GM23338 (cell line): ENCODE measurements around the gene CTNNBIP1. TPM values are rescaled to one million over a fixed set of nuclear protein-coding genes. Genes with fewer than 3 reads are reported as not detected.

Source experiments
- ATAC-seq: fragments of 200-7000 bp; cut with Tn5 transposase; 3 replicates; pipeline ENCODE4 v1.9.1; 2020
- DNase-seq: peaks from one replicate; pipeline ENCODE4 v3.0.0-alpha.2; 2015; ENCODE audit warnings: low spot score
- H2AFZ ChIP-seq: fragments of 200-600 bp; sonication (generic); 2 replicates; pipeline ENCODE4 v1.8.0; 2016; ENCODE audit warnings: antibody characterized with exemption, mild to moderate bottlenecking, moderate library complexity
- H3F3A ChIP-seq: fragments of 200-600 bp; sonication (generic); replicated peaks from 2 replicates; pipeline ENCODE4 v1.8.0; 2017; ENCODE audit warnings: antibody characterized with exemption, mixed run types, low read depth
- H3K27ac ChIP-seq: fragments of 200-600 bp; sonication (generic); 2 replicates; pipeline ENCODE4 v1.6.1; 2016; ENCODE audit warnings: low read depth
- H3K27me3 ChIP-seq: fragments of 200-600 bp; sonication (generic); 2 replicates; pipeline ENCODE4 v1.8.0; 2016; ENCODE audit warnings: mild to moderate bottlenecking, mixed run types, moderate library complexity; ENCODE audit not compliant: insufficient read depth
- H3K36me3 ChIP-seq: fragments of 200-600 bp; sonication (generic); 2 replicates; pipeline ENCODE4 v1.8.0; 2016; ENCODE audit warnings: mild to moderate bottlenecking; ENCODE audit not compliant: insufficient read depth
- H3K4me1 ChIP-seq: fragments of 200-600 bp; sonication (generic); 2 replicates; pipeline ENCODE4 v1.8.0; 2016; ENCODE audit warnings: mild to moderate bottlenecking, moderate library complexity; ENCODE audit not compliant: insufficient read depth
- H3K4me2 ChIP-seq: fragments of 200-600 bp; sonication (generic); 2 replicates; pipeline ENCODE4 v1.7.1; 2017; ENCODE audit warnings: mixed run types
- H3K4me3 ChIP-seq: fragments of 200-600 bp; sonication (generic); 2 replicates; pipeline ENCODE4 v1.6.1; 2016; ENCODE audit warnings: mixed run types
- H3K79me2 ChIP-seq: fragments of 200-600 bp; sonication (generic); replicated peaks from 2 replicates; pipeline ENCODE4 v1.8.0; 2017; ENCODE audit warnings: mild to moderate bottlenecking; ENCODE audit not compliant: insufficient read depth
- H3K9me2 ChIP-seq: fragments of 200-600 bp; sonication (generic); 2 replicates; pipeline ENCODE4 v1.8.0; 2017; ENCODE audit not compliant: insufficient read depth
- H4K20me1 ChIP-seq: fragments of 200-600 bp; sonication (generic); replicated peaks from 2 replicates; pipeline ENCODE4 v1.8.0; 2017; ENCODE audit warnings: mild to moderate bottlenecking; ENCODE audit not compliant: insufficient read depth
- H3K27ac Mint-ChIP-seq: 2 replicates; pipeline ENCODE4 v1.8.0; 2020; ENCODE audit warnings: inconsistent platforms, mild to moderate bottlenecking, moderate library complexity, mixed read lengths
- H3K27me3 Mint-ChIP-seq: 3 replicates; pipeline ENCODE4 v1.8.0; 2022; ENCODE audit warnings: low read depth, mild to moderate bottlenecking, moderate library complexity, mixed read lengths, inconsistent platforms; ENCODE audit not compliant: insufficient read depth, poor library complexity
- H3K36me3 Mint-ChIP-seq: 3 replicates; pipeline ENCODE4 v1.8.0; 2021; ENCODE audit warnings: low read depth, mild to moderate bottlenecking, inconsistent platforms, moderate library complexity, mixed read lengths
- H3K4me1 Mint-ChIP-seq: 3 replicates; pipeline ENCODE4 v1.8.0; 2020; ENCODE audit warnings: mild to moderate bottlenecking, inconsistent platforms, mixed read lengths
- H3K4me3 Mint-ChIP-seq: 3 replicates; pipeline ENCODE4 v1.8.0; 2021; ENCODE audit warnings: moderate library complexity, mild to moderate bottlenecking, inconsistent platforms, mixed read lengths
- H3K9me3 Mint-ChIP-seq: 3 replicates; pipeline ENCODE4 v1.8.0; 2020; ENCODE audit warnings: moderate library complexity, mild to moderate bottlenecking, inconsistent platforms, mixed read lengths
- CREB1 ChIP-seq: fragments of 250-450 bp; sonication (Bioruptor Pico); IDR thresholded peaks from 2 replicates; pipeline ENCODE4 v1.5.0; 2020; ENCODE audit warnings: low read depth, mild to moderate bottlenecking, moderate library complexity
- EZH2phosphoT487 ChIP-seq: fragments of 200-600 bp; sonication (generic); IDR thresholded peaks from one replicate; pipeline ENCODE4 v1.8.1; 2018; ENCODE audit warnings: antibody characterized with exemption; ENCODE audit not compliant: unreplicated experiment
- NANOG ChIP-seq: IDR thresholded peaks from 2 replicates; pipeline ENCODE4 v1.6.1; 2016; ENCODE audit warnings: antibody characterized with exemption, borderline replicate concordance
- POLR2AphosphoS5 ChIP-seq: IDR thresholded peaks from 2 replicates; pipeline ENCODE4 v1.6.1; 2016; ENCODE audit warnings: antibody characterized with exemption, low read depth
- STAT1 ChIP-seq: IDR thresholded peaks from one replicate; pipeline ENCODE4 v1.6.1; 2016; ENCODE audit warnings: antibody characterized with exemption; ENCODE audit not compliant: unreplicated experiment
- ZNF114 ChIP-seq: fragments of 250-450 bp; sonication (Bioruptor Pico); IDR thresholded peaks from 2 replicates; pipeline ENCODE4 v1.5.0; 2020; ENCODE audit warnings: mild to moderate bottlenecking, moderate library complexity
- ZNF331 ChIP-seq: fragments of 250-450 bp; sonication (Bioruptor Pico); IDR thresholded peaks from 2 replicates; pipeline ENCODE4 v1.5.0; 2020; ENCODE audit warnings: low read depth, mild to moderate bottlenecking, moderate library complexity
- polyA plus RNA-seq: library from polyadenylated mRNA; unstranded; fragments of >200 nt; fragmentation: Nextera tagmentation; extraction: Ambion mirVana; gene quantifications from 2 replicates; pipeline ENCODE4 v1.2.1, GENCODE V29; 2016
- total RNA-seq: library from RNA; depleted of rRNA; stranded (reverse); fragments of >200 nt; shearing (Covaris generic); gene quantifications from 2 replicates; pipeline ENCODE4 v1.2.3, GENCODE V29; 2014
- TF ChIP-seq, protein P1 (sequence below): fragments of 250-450 bp; sonication (Bioruptor Pico); IDR thresholded peaks from 2 replicates; pipeline ENCODE4 v1.5.0; 2020; ENCODE audit warnings: mild to moderate bottlenecking, moderate library complexity
- TF ChIP-seq, protein P2 (sequence below): IDR thresholded peaks from one replicate; pipeline ENCODE4 v1.6.1; 2018; ENCODE audit warnings: antibody characterized with exemption; ENCODE audit not compliant: unreplicated experiment
- TF ChIP-seq, protein P3 (sequence below): IDR thresholded peaks from 2 replicates; pipeline ENCODE4 v1.6.1; 2016; ENCODE audit warnings: antibody characterized with exemption

CTNNBIP1 gene
- total and polyA plus RNA-seq, 2 experiments from 2014 or later: 30.3 to 55.1 TPM

DNA sequence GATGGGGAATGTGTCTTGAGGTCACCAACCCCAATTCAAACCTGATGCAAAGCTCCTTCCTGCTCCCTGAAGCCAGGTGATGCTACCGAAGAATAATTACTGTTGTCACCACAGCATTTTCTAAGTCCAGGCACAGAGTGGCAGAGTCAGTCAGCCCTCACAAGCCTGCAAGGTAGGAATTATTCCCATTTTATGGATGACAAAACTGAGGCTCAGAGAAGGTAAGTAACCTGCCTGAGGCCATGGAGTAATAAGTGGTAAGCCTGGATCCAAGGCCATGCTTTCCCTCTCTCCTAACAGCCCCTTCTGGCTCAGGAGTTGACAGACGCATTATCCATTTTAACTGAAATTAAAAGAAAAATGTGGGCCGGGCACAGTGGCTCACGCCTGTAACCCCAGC lies 23.0 kb downstream of the CTNNBIP1 start (continued):
- TF ChIP-seq ZNF331 (CRISPR knock-in tag) (no peak), NANOG (no peak), POLR2AphosphoS5 (no peak)

DNA sequence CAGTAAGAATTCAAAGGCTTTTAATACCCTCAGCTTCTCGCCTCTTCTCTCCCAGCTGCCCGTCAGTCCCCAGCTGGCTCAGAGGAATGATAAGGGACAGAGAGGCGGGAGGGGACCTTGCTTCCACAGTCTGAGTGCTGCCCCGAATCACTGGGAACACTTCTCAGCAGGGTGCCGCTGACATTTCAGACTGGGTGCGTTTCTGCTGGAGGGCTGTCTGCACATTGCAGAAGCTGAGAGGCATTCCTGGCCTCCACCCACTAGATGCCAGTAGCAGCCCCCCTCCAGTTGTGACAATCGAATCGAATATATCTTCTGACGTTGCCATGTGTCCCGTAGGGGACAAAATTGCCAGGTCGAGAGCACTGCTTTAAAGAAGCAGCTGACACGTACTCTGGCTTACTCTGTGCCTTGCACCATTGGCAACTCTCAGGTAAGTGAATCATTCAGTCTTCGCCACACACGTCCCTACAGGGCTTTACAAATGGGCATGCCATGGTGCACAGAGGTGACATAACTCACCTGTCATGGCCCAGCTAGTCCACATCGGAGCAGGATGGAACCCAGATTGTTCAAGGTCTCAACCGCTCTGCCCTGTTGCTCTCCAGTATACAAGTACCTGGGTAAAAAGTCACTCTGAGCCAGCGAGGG lies 23.9 kb downstream of the CTNNBIP1 start:
- TF ChIP-seq, protein P1, sequence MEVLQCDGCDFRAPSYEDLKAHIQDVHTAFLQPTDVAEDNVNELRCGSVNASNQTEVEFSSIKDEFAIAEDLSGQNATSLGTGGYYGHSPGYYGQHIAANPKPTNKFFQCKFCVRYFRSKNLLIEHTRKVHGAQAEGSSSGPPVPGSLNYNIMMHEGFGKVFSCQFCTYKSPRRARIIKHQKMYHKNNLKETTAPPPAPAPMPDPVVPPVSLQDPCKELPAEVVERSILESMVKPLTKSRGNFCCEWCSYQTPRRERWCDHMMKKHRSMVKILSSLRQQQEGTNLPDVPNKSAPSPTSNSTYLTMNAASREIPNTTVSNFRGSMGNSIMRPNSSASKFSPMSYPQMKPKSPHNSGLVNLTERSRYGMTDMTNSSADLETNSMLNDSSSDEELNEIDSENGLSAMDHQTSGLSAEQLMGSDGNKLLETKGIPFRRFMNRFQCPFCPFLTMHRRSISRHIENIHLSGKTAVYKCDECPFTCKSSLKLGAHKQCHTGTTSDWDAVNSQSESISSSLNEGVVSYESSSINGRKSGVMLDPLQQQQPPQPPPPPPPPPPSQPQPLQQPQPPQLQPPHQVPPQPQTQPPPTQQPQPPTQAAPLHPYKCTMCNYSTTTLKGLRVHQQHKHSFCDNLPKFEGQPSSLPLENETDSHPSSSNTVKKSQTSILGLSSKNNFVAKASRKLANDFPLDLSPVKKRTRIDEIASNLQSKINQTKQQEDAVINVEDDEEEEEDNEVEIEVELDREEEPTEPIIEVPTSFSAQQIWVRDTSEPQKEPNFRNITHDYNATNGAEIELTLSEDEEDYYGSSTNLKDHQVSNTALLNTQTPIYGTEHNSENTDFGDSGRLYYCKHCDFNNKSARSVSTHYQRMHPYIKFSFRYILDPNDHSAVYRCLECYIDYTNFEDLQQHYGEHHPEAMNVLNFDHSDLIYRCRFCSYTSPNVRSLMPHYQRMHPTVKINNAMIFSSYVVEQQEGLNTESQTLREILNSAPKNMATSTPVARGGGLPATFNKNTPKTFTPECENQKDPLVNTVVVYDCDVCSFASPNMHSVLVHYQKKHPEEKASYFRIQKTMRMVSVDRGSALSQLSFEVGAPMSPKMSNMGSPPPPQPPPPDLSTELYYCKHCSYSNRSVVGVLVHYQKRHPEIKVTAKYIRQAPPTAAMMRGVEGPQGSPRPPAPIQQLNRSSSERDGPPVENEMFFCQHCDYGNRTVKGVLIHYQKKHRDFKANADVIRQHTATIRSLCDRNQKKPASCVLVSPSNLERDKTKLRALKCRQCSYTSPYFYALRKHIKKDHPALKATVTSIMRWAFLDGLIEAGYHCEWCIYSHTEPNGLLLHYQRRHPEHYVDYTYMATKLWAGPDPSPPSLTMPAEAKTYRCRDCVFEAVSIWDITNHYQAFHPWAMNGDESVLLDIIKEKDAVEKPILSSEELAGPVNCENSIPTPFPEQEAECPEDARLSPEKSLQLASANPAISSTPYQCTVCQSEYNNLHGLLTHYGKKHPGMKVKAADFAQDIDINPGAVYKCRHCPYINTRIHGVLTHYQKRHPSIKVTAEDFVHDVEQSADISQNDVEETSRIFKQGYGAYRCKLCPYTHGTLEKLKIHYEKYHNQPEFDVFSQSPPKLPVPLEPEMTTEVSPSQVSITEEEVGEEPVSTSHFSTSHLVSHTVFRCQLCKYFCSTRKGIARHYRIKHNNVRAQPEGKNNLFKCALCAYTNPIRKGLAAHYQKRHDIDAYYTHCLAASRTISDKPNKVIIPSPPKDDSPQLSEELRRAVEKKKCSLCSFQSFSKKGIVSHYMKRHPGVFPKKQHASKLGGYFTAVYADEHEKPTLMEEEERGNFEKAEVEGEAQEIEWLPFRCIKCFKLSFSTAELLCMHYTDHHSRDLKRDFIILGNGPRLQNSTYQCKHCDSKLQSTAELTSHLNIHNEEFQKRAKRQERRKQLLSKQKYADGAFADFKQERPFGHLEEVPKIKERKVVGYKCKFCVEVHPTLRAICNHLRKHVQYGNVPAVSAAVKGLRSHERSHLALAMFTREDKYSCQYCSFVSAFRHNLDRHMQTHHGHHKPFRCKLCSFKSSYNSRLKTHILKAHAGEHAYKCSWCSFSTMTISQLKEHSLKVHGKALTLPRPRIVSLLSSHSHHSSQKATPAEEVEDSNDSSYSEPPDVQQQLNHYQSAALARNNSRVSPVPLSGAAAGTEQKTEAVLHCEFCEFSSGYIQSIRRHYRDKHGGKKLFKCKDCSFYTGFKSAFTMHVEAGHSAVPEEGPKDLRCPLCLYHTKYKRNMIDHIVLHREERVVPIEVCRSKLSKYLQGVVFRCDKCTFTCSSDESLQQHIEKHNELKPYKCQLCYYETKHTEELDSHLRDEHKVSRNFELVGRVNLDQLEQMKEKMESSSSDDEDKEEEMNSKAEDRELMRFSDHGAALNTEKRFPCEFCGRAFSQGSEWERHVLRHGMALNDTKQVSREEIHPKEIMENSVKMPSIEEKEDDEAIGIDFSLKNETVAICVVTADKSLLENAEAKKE (CRISPR knock-in tag): no peak
- TF ChIP-seq, protein P2, sequence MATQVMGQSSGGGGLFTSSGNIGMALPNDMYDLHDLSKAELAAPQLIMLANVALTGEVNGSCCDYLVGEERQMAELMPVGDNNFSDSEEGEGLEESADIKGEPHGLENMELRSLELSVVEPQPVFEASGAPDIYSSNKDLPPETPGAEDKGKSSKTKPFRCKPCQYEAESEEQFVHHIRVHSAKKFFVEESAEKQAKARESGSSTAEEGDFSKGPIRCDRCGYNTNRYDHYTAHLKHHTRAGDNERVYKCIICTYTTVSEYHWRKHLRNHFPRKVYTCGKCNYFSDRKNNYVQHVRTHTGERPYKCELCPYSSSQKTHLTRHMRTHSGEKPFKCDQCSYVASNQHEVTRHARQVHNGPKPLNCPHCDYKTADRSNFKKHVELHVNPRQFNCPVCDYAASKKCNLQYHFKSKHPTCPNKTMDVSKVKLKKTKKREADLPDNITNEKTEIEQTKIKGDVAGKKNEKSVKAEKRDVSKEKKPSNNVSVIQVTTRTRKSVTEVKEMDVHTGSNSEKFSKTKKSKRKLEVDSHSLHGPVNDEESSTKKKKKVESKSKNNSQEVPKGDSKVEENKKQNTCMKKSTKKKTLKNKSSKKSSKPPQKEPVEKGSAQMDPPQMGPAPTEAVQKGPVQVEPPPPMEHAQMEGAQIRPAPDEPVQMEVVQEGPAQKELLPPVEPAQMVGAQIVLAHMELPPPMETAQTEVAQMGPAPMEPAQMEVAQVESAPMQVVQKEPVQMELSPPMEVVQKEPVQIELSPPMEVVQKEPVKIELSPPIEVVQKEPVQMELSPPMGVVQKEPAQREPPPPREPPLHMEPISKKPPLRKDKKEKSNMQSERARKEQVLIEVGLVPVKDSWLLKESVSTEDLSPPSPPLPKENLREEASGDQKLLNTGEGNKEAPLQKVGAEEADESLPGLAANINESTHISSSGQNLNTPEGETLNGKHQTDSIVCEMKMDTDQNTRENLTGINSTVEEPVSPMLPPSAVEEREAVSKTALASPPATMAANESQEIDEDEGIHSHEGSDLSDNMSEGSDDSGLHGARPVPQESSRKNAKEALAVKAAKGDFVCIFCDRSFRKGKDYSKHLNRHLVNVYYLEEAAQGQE: no peak
- TF ChIP-seq ZNF114 (no peak), STAT1 (no peak), ZNF331 (CRISPR knock-in tag) (no peak), NANOG (no peak), EZH2phosphoT487 (no peak), CREB1 (CRISPR knock-in tag) (no peak)
- TF ChIP-seq, protein P3, sequence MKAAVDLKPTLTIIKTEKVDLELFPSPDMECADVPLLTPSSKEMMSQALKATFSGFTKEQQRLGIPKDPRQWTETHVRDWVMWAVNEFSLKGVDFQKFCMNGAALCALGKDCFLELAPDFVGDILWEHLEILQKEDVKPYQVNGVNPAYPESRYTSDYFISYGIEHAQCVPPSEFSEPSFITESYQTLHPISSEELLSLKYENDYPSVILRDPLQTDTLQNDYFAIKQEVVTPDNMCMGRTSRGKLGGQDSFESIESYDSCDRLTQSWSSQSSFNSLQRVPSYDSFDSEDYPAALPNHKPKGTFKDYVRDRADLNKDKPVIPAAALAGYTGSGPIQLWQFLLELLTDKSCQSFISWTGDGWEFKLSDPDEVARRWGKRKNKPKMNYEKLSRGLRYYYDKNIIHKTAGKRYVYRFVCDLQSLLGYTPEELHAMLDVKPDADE: no peak
- H3K4me1 Mint-ChIP-seq: peaks cover 39% of the 10 kb centered on the region
- Histone ChIP-seq H3K79me2 (no peaks in the 10 kb centered on the region), H3K36me3 (no peaks in the 10 kb centered on the region; the same call in 1 of the 2 replicates), H3K4me3 (no peak overlapping the region), H3K4me2 (no peak overlapping the region), H4K20me1 (no peaks in the 10 kb centered on the region; the same call in 1 of the 2 replicates), H3K27me3 (no peaks in the 10 kb centered on the region), H3F3A (peaks cover 3% of the 10 kb centered on the region), H3K9me2 (no peaks in the 10 kb centered on the region), H2AFZ (no peak overlapping the region), H3K4me1 (peaks cover 10% of the 10 kb centered on the region; the same call in 1 of the 2 replicates), H3K27ac (0 out of 2 replicates have a peak overlapping the region, but pooled peaks have one; percentile 45)
- no peaks in the 10 kb centered on the region for H3K9me3 Mint-ChIP-seq
- no peak overlapping the region for H3K4me3 Mint-ChIP-seq
- peak overlapping the region; percentile 60; the same call in 1 of the 2 replicates for H3K27ac Mint-ChIP-seq
- DNase-seq (no peak), ATAC-seq (no peak)
- H3K36me3 Mint-ChIP-seq: peaks cover 9% of the 10 kb centered on the region; the same call in 1 of the 3 replicates
- peaks cover 13% of the 10 kb centered on the region for H3K27me3 Mint-ChIP-seq
